GM12864 (cell line): Measurements from ENCODE around the gene ZNF804B.

Experiments used
- DNase-seq: peaks from one replicate; pipeline ENCODE4 v3.0.0-alpha.2; 2011; ENCODE audit warnings: low read depth
- H3K4me3 ChIP-seq: 2 replicates; pipeline ENCODE4 v1.5.1; 2011; ENCODE audit warnings: mild to moderate bottlenecking, low read depth, low read length, control low read depth
- CTCF ChIP-seq: IDR thresholded peaks from 2 replicates; pipeline ENCODE4 v1.5.1; 2011; ENCODE audit warnings: low read depth, mild to moderate bottlenecking, moderate library complexity, low read length, control low read depth, inconsistent platforms; ENCODE audit errors: missing control alignments

The ZNF804B gene

GRCh38 chr7:88942815-88943501 is 183.5 kb downstream of the ZNF804B start:
- no peak for TF ChIP-seq CTCF
- no peak overlapping the region for H3K4me3 ChIP-seq
- no peak for DNase-seq

- H3K4me3 ChIP-seq: no peak overlapping the region
- no peak for TF ChIP-seq CTCF
- no peak for DNase-seq
These were observed 192.3 kb downstream of the ZNF804B start for GRCh38 chr7:88951826-88952225.

- no peak for TF ChIP-seq CTCF
- DNase-seq: no peak
- no peak overlapping the region for H3K4me3 ChIP-seq
These were observed 204.9 kb downstream of the ZNF804B start for GRCh38 chr7:88964418-88964817.

- no peak overlapping the region for H3K4me3 ChIP-seq
- no peak for TF ChIP-seq CTCF
- DNase-seq: no peak
These were observed 205.9 kb downstream of the ZNF804B start for GRCh38 chr7:88965371-88965770.

GRCh38 chr7:88967432-88967831 is 207.9 kb downstream of the ZNF804B start:
- H3K4me3 ChIP-seq: no peak overlapping the region
- TF ChIP-seq CTCF: no peak
- DNase-seq: no peak

- TF ChIP-seq CTCF: no peak
- DNase-seq: no peak
These were observed 209.7 kb downstream of the ZNF804B start for GRCh38 chr7:88969167-88969566.

GRCh38 chr7:88985295-88985694 is 225.8 kb downstream of the ZNF804B start:
- TF ChIP-seq CTCF: no peak
- no peak for DNase-seq
- H3K4me3 ChIP-seq: no peak overlapping the region

More at GRCh38 chr7:88969167-88969566, 209.7 kb downstream of the ZNF804B start:
- no peak overlapping the region for H3K4me3 ChIP-seq
